PFSK-1 (cell line): ENCODE results near the gene PTPN5.

ENCODE experiments used
- FOXP2 ChIP-seq: optimal IDR thresholded peaks from 2 replicates; pipeline ENCODE3; 2011; ENCODE audit warnings: borderline replicate concordance, control low read depth, inconsistent platforms; ENCODE audit not compliant: insufficient read depth; ENCODE audit errors: extremely low read length, extremely low read depth
- POLR2AphosphoS5 ChIP-seq: IDR thresholded peaks from 2 replicates; pipeline ENCODE4 v1.6.1; 2012; ENCODE audit warnings: low read depth, mild to moderate bottlenecking, control low read depth, low read length, moderate library complexity
- REST ChIP-seq, 2 experiments: IDR thresholded peaks; 2 replicates each; pipeline versions ENCODE4 v1.6.1 to v1.8.0; 2011 to 2012; ENCODE audit warnings: low read depth in 2 of 2, low read length in 2 of 2, control low read depth in 1 of 2, inconsistent platforms in 1 of 2, mild to moderate bottlenecking in 1 of 2, moderate library complexity in 1 of 2; ENCODE audit not compliant: insufficient read depth in 1 of 2
- SIN3A ChIP-seq: IDR thresholded peaks from 2 replicates; pipeline ENCODE4 v1.6.1; 2012; ENCODE audit warnings: mild to moderate bottlenecking, low read length, moderate library complexity, borderline replicate concordance; ENCODE audit not compliant: insufficient read depth
- TAF1 ChIP-seq: IDR thresholded peaks from 2 replicates; pipeline ENCODE4 v1.6.1; 2012; ENCODE audit warnings: low read length, control low read depth, borderline replicate concordance; ENCODE audit not compliant: insufficient read depth

PTPN5 gene

GRCh38 chr11:18768472-18768901, 23.1 kb downstream of the PTPN5 start:
- TF ChIP-seq REST (IDR thresholded peaks at IDR 0.05; ENCODE audit: insufficient read depth in 1 of 2, low read depth in 2 of 2, low read length in 2 of 2) (no peak), POLR2AphosphoS5 (no peak), FOXP2 (no peak), SIN3A (no peak), TAF1 (no peak)

GRCh38 chr11:18766015-18766414, 25.6 kb downstream of the PTPN5 start:
- TF ChIP-seq POLR2AphosphoS5 (no peak), SIN3A (no peak), FOXP2 (no peak), REST (IDR thresholded peaks at IDR 0.05; ENCODE audit: insufficient read depth in 1 of 2, low read depth in 2 of 2, low read length in 2 of 2) (no peak), TAF1 (no peak)

GRCh38 chr11:18765554-18765953, 26.0 kb downstream of the PTPN5 start:
- TF ChIP-seq FOXP2 (no peak), REST (IDR thresholded peaks at IDR 0.05; ENCODE audit: insufficient read depth in 1 of 2, low read depth in 2 of 2, low read length in 2 of 2) (no peak), POLR2AphosphoS5 (no peak), SIN3A (no peak), TAF1 (no peak)

- no peak for TF ChIP-seq TAF1
- TF ChIP-seq POLR2AphosphoS5 = no peak
- TF ChIP-seq REST (IDR thresholded peaks at IDR 0.05; ENCODE audit: insufficient read depth in 1 of 2, low read depth in 2 of 2, low read length in 2 of 2) = no peak
- no peak for TF ChIP-seq FOXP2
- TF ChIP-seq SIN3A = no peak
Observed at GRCh38 chr11:18761741-18762140, 29.9 kb downstream of the PTPN5 start.

- TF ChIP-seq SIN3A (no peak), REST (IDR thresholded peaks at IDR 0.05; ENCODE audit: insufficient read depth in 1 of 2, low read depth in 2 of 2, low read length in 2 of 2) (no peak), TAF1 (no peak), FOXP2 (no peak), POLR2AphosphoS5 (no peak)
Observed at GRCh38 chr11:18761144-18761543, 30.5 kb downstream of the PTPN5 start.
